HCT116 (cell line): ENCODE results near the gene ERICH3. TPM values are rescaled to one million over a fixed set of nuclear protein-coding genes. Genes with fewer than 3 reads are reported as not detected.

ENCODE experiments used
- ATAC-seq: fragments of 200-7000 bp; cut with Tn5 transposase; 2 replicates; pipeline ENCODE4 v1.9.1; 2020; ENCODE audit warnings: mild to moderate bottlenecking, moderate library complexity
- BruUV-seq: library from RNA; stranded (reverse); fragments of 400-500 nt; replicated peaks from 2 replicates; lab custom pipeline; 2021; lab: Mats Ljungman, UMichigan
- CTCF ChIA-PET: fragments of 300-600 bp; sonication (Branson Sonifier 250); formaldehyde crosslinking; loops from one replicate; lab custom pipeline; 2021; ENCODE audit warnings: antibody characterized with exemption; lab: Charles Lee
- POLR2A ChIA-PET: fragments of 300-600, 350-600 bp; sonication (Branson Sonifier 250); formaldehyde crosslinking; loops from one replicate; lab custom pipeline; 2021; ENCODE audit warnings: antibody characterized with exemption; lab: Charles Lee
- RAD21 ChIA-PET, 2 experiments: fragments of 300-600 bp; sonication (Branson Sonifier 250); formaldehyde crosslinking; loops; one replicate each; lab custom pipeline; 2023; ENCODE audit warnings: low total read pairs in 2 of 2; ENCODE audit not compliant: uncharacterized antibody in 2 of 2, unreplicated experiment in 2 of 2, low non-redundant PET in 1 of 2; lab: Charles Lee
- DNase-seq: peaks from one replicate; pipeline ENCODE4 v3.0.0-alpha.2; 2010; ENCODE audit warnings: low read depth, low spot score
- H2AFZ ChIP-seq: fragments of 200-600 bp; shearing (Covaris generic), sonication (generic); 2 replicates; pipeline ENCODE4 v1.6.1; 2017; ENCODE audit warnings: low read depth, mixed run types, mixed read lengths, antibody characterized with exemption, low read length; ENCODE audit not compliant: poor library complexity, severe bottlenecking
- H3K27ac ChIP-seq: 2 replicates; pipeline ENCODE4 v1.5.1; 2012; ENCODE audit warnings: low read depth, low read length
- H3K27me3 ChIP-seq: fragments of 200-600 bp; sonication (generic); 2 replicates; pipeline ENCODE4 v1.6.1; 2016; ENCODE audit warnings: mixed run types, low read length, mixed read lengths; ENCODE audit not compliant: insufficient read depth
- H3K36me3 ChIP-seq, 2 experiments: fragments of 200-500 bp in 1 of 2; fragments of 200-600 bp in 1 of 2; sonication (Bioruptor generic) in 1 of 2; sonication (generic) in 1 of 2; 2 replicates each; pipeline versions ENCODE4 v1.5.1 to v1.6.1; 2014 to 2016; ENCODE audit warnings: low read length in 2 of 2, inconsistent platforms in 1 of 2, mixed read lengths in 1 of 2, mixed run types in 1 of 2; ENCODE audit not compliant: insufficient read depth in 2 of 2, control insufficient read depth in 1 of 2
- H3K4me1 ChIP-seq, 2 experiments: fragments of 200-600 bp in 1 of 2; sonication (generic) in 1 of 2; 2 replicates each; pipeline versions ENCODE4 v1.5.1 to v1.6.1; 2012 to 2017; ENCODE audit warnings: low read length in 2 of 2, inconsistent platforms in 1 of 2, mild to moderate bottlenecking in 1 of 2, mixed read lengths in 1 of 2, mixed run types in 1 of 2, moderate library complexity in 1 of 2; ENCODE audit not compliant: insufficient read depth in 2 of 2, control insufficient read depth in 1 of 2
- H3K4me2 ChIP-seq: fragments of 200-600 bp; sonication (generic); 2 replicates; pipeline ENCODE4 v1.6.1; 2017; ENCODE audit warnings: mixed run types, low read length, mixed read lengths
- H3K4me3 ChIP-seq, 2 experiments: fragments of 200-600 bp in 1 of 2; sonication (generic) in 1 of 2; replicated peaks in 1 of 2; 2 replicates each; pipeline ENCODE4 v1.5.1; 2011 to 2016; ENCODE audit warnings: low read length in 2 of 2, control low read depth in 1 of 2, low read depth in 1 of 2, mild to moderate bottlenecking in 1 of 2, mixed read lengths in 1 of 2, mixed run types in 1 of 2
- H3K79me2 ChIP-seq: fragments of 200-600 bp; sonication (generic); 2 replicates; pipeline ENCODE4 v1.6.1; 2017; ENCODE audit warnings: mild to moderate bottlenecking, mixed run types, low read length, moderate library complexity, mixed read lengths; ENCODE audit not compliant: insufficient read depth
- H3K9ac ChIP-seq: fragments of 200-600 bp; sonication (generic); 2 replicates; pipeline ENCODE4 v1.6.1; 2016; ENCODE audit warnings: low read length, mixed read lengths
- H3K9me2 ChIP-seq: fragments of 200-600 bp; sonication (generic), shearing (Covaris generic); 2 replicates; pipeline ENCODE4 v1.6.1; 2017; ENCODE audit warnings: mixed run types, mild to moderate bottlenecking, moderate library complexity; ENCODE audit not compliant: insufficient read depth
- H3K9me3 ChIP-seq, 2 experiments: fragments of 200-500 bp in 1 of 2; fragments of 200-600 bp in 1 of 2; sonication (Bioruptor generic) in 1 of 2; sonication (generic) in 1 of 2; 2 replicates each; pipeline ENCODE4 v1.6.1; 2014 to 2017; ENCODE audit warnings: low read length in 2 of 2, mixed read lengths in 2 of 2, inconsistent platforms in 1 of 2, low read depth in 1 of 2, mild to moderate bottlenecking in 1 of 2, mixed run types in 1 of 2, moderate library complexity in 1 of 2; ENCODE audit not compliant: control insufficient read depth in 1 of 2, insufficient read depth in 1 of 2
- H4K20me1 ChIP-seq: fragments of 200-600 bp; sonication (generic), shearing (Covaris generic); 2 replicates; pipeline ENCODE4 v1.6.1; 2017; ENCODE audit warnings: mixed run types, mild to moderate bottlenecking, moderate library complexity; ENCODE audit not compliant: insufficient read depth
- EGR1 ChIP-seq: IDR thresholded peaks from 2 replicates; pipeline ENCODE4 v1.6.1; 2012; ENCODE audit warnings: low read depth
- ELF1 ChIP-seq: IDR thresholded peaks from 2 replicates; pipeline ENCODE4 v1.6.1; 2012; ENCODE audit warnings: low read depth, borderline replicate concordance
- EZH2phosphoT487 ChIP-seq: fragments of 200-600 bp; IDR thresholded peaks from 2 replicates; pipeline ENCODE4 v1.6.1; 2018; ENCODE audit warnings: antibody characterized with exemption, borderline replicate concordance
- FOSL1 ChIP-seq: IDR thresholded peaks from 2 replicates; pipeline ENCODE4 v1.6.1; 2012; ENCODE audit warnings: low read depth
- POLR2A ChIP-seq: IDR thresholded peaks from 2 replicates; pipeline ENCODE4 v1.7.0; 2011; ENCODE audit warnings: borderline replicate concordance; ENCODE audit not compliant: insufficient read depth, insufficient read length; ENCODE audit errors: extremely low read depth
- RAD21 ChIP-seq: IDR thresholded peaks from 2 replicates; pipeline ENCODE4 v1.6.1; 2012; ENCODE audit warnings: low read depth, mild to moderate bottlenecking
- SP1 ChIP-seq: IDR thresholded peaks from 2 replicates; pipeline ENCODE4 v1.6.1; 2012; ENCODE audit warnings: low read depth
- YY1 ChIP-seq: IDR thresholded peaks from 2 replicates; pipeline ENCODE4 v1.6.1; 2011; ENCODE audit warnings: low read length, low read depth, moderate library complexity, mild to moderate bottlenecking; ENCODE audit not compliant: insufficient replicate concordance; ENCODE audit errors: extremely low read depth
- ZFX ChIP-seq: fragments of 450-650 bp; IDR thresholded peaks from 2 replicates; pipeline ENCODE4 v1.6.1; 2017
- intact Hi-C: fragments of 100-400 bp; cut with micrococcal nuclease; formaldehyde crosslinking; loops from 2 replicates; pipeline ENCODE4 v1.10.0; 2022
- total RNA-seq: library from RNA; stranded (reverse); gene quantifications from one replicate; pipeline ENCODE4 v1.2.1, GENCODE V29; 2021; ENCODE audit not compliant: unreplicated experiment
- TF ChIP-seq, protein P1 (sequence below): IDR thresholded peaks from 2 replicates; pipeline ENCODE4 v1.6.1; 2012; ENCODE audit warnings: low read depth
- TF ChIP-seq, protein P2 (sequence below): IDR thresholded peaks from 2 replicates; pipeline ENCODE4 v1.6.1; 2012
- TF ChIP-seq, protein P3 (sequence below): IDR thresholded peaks from 2 replicates; pipeline ENCODE4 v1.6.1; 2011; ENCODE audit warnings: mild to moderate bottlenecking, low read length, moderate library complexity; ENCODE audit not compliant: insufficient replicate concordance; ENCODE audit errors: extremely low read depth

Gene ERICH3
- total RNA-seq, 1 experiment from 2014 or later: not detected

DNA sequence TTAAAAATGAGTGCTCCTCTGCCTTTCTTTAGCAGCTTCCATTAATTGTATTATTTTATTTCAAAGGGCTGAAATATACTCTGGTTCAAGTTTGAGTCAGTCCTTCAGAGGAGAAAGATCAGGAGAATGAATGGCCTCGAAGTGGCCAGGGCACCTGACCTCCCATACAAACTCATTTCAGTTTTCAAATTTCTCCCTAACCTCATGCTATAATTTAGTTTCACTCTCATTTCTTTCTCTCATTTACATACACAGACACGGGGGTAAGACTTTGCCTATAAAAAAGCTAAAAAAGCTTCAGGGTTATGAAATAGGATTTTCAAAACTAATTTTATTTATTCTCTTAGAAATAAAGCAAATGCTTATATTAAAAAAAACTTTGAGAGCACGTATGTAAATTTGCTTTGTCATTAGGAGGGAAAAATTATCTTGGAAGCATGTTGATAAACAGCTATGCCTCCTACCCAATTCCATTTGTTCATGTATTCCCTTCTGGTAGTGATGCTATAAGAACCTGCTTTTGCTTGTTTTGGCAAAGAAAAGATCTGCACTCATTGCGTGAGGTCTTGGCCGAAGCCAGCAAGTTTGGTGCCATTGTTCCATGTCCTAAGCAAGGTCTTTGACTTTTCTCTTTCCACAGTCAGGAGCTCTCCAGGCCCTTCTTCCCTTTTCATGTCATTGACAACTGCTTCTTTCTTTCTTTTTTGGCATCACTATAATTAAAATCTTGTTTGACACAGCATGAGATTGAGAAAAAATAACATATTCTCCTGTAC, 80.8 kb downstream of the ERICH3 start:
- no peak overlapping the region for H3K4me3 ChIP-seq
- no peaks in the 10 kb centered on the region for H3K79me2 ChIP-seq
- H4K20me1 ChIP-seq: no peaks in the 10 kb centered on the region
- H3K27ac ChIP-seq: no peak overlapping the region
- H3K9me3 ChIP-seq: no peaks in the 10 kb centered on the region
- H3K4me2 ChIP-seq: no peak overlapping the region
- DNase-seq (no peak), ATAC-seq (no peak)
- no peak overlapping the region for H3K9ac ChIP-seq
- ChIA-PET POLR2A (no interaction called here), RAD21 (no interaction called here), CTCF (no interaction called here)
- no peaks in the 10 kb centered on the region for H3K36me3 ChIP-seq
- BruUV-seq: no TSS peak
- H3K4me1 ChIP-seq: no peaks in the 10 kb centered on the region
- intact Hi-C loops: no loop called here
- H2AFZ ChIP-seq: no peak overlapping the region
- peaks cover 34% of the 10 kb centered on the region for H3K27me3 ChIP-seq
- H3K9me2 ChIP-seq: no peaks in the 10 kb centered on the region
- TF ChIP-seq EZH2phosphoT487 (no peak), ZFX (no peak), SP1 (no peak), YY1 (no peak), POLR2A (no peak), RAD21 (no peak), ELF1 (no peak), FOSL1 (no peak), EGR1 (no peak)
- TF ChIP-seq, protein P1, sequence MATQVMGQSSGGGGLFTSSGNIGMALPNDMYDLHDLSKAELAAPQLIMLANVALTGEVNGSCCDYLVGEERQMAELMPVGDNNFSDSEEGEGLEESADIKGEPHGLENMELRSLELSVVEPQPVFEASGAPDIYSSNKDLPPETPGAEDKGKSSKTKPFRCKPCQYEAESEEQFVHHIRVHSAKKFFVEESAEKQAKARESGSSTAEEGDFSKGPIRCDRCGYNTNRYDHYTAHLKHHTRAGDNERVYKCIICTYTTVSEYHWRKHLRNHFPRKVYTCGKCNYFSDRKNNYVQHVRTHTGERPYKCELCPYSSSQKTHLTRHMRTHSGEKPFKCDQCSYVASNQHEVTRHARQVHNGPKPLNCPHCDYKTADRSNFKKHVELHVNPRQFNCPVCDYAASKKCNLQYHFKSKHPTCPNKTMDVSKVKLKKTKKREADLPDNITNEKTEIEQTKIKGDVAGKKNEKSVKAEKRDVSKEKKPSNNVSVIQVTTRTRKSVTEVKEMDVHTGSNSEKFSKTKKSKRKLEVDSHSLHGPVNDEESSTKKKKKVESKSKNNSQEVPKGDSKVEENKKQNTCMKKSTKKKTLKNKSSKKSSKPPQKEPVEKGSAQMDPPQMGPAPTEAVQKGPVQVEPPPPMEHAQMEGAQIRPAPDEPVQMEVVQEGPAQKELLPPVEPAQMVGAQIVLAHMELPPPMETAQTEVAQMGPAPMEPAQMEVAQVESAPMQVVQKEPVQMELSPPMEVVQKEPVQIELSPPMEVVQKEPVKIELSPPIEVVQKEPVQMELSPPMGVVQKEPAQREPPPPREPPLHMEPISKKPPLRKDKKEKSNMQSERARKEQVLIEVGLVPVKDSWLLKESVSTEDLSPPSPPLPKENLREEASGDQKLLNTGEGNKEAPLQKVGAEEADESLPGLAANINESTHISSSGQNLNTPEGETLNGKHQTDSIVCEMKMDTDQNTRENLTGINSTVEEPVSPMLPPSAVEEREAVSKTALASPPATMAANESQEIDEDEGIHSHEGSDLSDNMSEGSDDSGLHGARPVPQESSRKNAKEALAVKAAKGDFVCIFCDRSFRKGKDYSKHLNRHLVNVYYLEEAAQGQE: no peak
- TF ChIP-seq, protein P2, sequence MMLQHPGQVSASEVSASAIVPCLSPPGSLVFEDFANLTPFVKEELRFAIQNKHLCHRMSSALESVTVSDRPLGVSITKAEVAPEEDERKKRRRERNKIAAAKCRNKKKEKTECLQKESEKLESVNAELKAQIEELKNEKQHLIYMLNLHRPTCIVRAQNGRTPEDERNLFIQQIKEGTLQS: no peak
- TF ChIP-seq, protein P3, sequence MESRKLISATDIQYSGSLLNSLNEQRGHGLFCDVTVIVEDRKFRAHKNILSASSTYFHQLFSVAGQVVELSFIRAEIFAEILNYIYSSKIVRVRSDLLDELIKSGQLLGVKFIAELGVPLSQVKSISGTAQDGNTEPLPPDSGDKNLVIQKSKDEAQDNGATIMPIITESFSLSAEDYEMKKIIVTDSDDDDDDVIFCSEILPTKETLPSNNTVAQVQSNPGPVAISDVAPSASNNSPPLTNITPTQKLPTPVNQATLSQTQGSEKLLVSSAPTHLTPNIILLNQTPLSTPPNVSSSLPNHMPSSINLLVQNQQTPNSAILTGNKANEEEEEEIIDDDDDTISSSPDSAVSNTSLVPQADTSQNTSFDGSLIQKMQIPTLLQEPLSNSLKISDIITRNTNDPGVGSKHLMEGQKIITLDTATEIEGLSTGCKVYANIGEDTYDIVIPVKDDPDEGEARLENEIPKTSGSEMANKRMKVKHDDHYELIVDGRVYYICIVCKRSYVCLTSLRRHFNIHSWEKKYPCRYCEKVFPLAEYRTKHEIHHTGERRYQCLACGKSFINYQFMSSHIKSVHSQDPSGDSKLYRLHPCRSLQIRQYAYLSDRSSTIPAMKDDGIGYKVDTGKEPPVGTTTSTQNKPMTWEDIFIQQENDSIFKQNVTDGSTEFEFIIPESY: no peak
